GM12878 (cell line): Measurements from ENCODE around the gene SETBP1.

ENCODE experiments used
- BRCA1 ChIP-seq: IDR thresholded peaks from 2 replicates; pipeline ENCODE4 v1.6.1; 2011; ENCODE audit warnings: low read depth, low read length, improper control_type of control experiment
- CBX5 ChIP-seq: sonication (generic); IDR thresholded peaks from 2 replicates; pipeline ENCODE4 v1.6.1; 2016; ENCODE audit warnings: low read depth, moderate library complexity, mild to moderate bottlenecking, inconsistent platforms
- CTCF ChIP-seq, 3 experiments: IDR thresholded peaks in 2 of 3; conservative IDR thresholded peaks in 1 of 3; 2 replicates each; pipeline ENCODE4 v1.5.1; 2011; ENCODE audit warnings: low read depth in 3 of 3, low read length in 3 of 3, mild to moderate bottlenecking in 3 of 3, control low read depth in 2 of 3, moderate library complexity in 2 of 3, inconsistent platforms in 1 of 3, mixed read lengths in 1 of 3; ENCODE audit not compliant: control insufficient read depth in 2 of 3, insufficient read depth in 1 of 3; ENCODE audit errors: extremely low read depth in 1 of 3
- EGR1 ChIP-seq, 2 experiments: IDR thresholded peaks; 1 replicate in 1 of 2; 2 replicates in 1 of 2; pipeline ENCODE4 v1.6.1; 2011 to 2012; ENCODE audit warnings: low read depth in 2 of 2, low read length in 2 of 2, borderline replicate concordance in 1 of 2, mild to moderate bottlenecking in 1 of 2, moderate library complexity in 1 of 2
- ESRRA ChIP-seq: IDR thresholded peaks from 2 replicates; pipeline ENCODE4 v1.6.1; 2012; ENCODE audit warnings: mild to moderate bottlenecking, low read length, improper control_type of control experiment
- HCFC1 ChIP-seq: fragments of 150-350 bp; IDR thresholded peaks from 2 replicates; pipeline ENCODE4 v1.6.1; 2014; ENCODE audit warnings: low read length
- KLF5 ChIP-seq: fragments of 450-650 bp; IDR thresholded peaks from 2 replicates; pipeline ENCODE4 v1.6.1; 2014; ENCODE audit warnings: mild to moderate bottlenecking; ENCODE audit not compliant: partially characterized antibody
- MXI1 ChIP-seq: fragments of 150-350 bp; IDR thresholded peaks from 2 replicates; pipeline ENCODE4 v1.6.1; 2011; ENCODE audit warnings: low read depth, mild to moderate bottlenecking, inconsistent platforms, low read length, improper control_type of control experiment
- NR2C2 ChIP-seq: IDR thresholded peaks from 2 replicates; pipeline ENCODE4 v1.6.1; 2011; ENCODE audit warnings: borderline replicate concordance, low read depth; ENCODE audit not compliant: control insufficient read depth, insufficient read length
- POLR2A ChIP-seq: IDR thresholded peaks from 2 replicates; pipeline ENCODE4 v1.6.1; 2011; ENCODE audit warnings: low read depth, mild to moderate bottlenecking, low read length
- POLR2AphosphoS5 ChIP-seq: IDR thresholded peaks from 2 replicates; pipeline ENCODE4 v1.6.1; 2011; ENCODE audit warnings: mild to moderate bottlenecking, low read length, inconsistent platforms
- SUZ12 ChIP-seq: fragments of 200-600 bp; sonication (generic); IDR thresholded peaks from one replicate; pipeline ENCODE4 v1.6.1; 2018; ENCODE audit warnings: antibody characterized with exemption, mild to moderate bottlenecking; ENCODE audit not compliant: unreplicated experiment
- TF ChIP-seq, protein P1 (sequence below): fragments of 150-350 bp; IDR thresholded peaks from 2 replicates; pipeline ENCODE4 v1.6.1; 2016; ENCODE audit warnings: low read depth, low read length

GRCh38 chr18:44856157-44856556 lies 175.5 kb downstream of the SETBP1 start:
- TF ChIP-seq CBX5 (no peak), POLR2AphosphoS5 (no peak), POLR2A (no peak), BRCA1 (no peak), EGR1 (IDR thresholded peaks at IDR 0.05; ENCODE audit: borderline replicate concordance in 1 of 2, low read depth in 2 of 2, low read length in 2 of 2) (no peak), NR2C2 (no peak), CTCF (IDR thresholded peaks at IDR 0.05 in 2 of 3, conservative IDR thresholded peaks at IDR 0.05 in 1 of 3; ENCODE audit: control insufficient read depth in 2 of 3, extremely low read depth in 1 of 3, insufficient read depth in 1 of 3, low read depth in 3 of 3, low read length in 3 of 3) (no peak), HCFC1 (no peak), KLF5 (no peak), MXI1 (no peak), SUZ12 (no peak), ESRRA (no peak)
- TF ChIP-seq, protein P1, sequence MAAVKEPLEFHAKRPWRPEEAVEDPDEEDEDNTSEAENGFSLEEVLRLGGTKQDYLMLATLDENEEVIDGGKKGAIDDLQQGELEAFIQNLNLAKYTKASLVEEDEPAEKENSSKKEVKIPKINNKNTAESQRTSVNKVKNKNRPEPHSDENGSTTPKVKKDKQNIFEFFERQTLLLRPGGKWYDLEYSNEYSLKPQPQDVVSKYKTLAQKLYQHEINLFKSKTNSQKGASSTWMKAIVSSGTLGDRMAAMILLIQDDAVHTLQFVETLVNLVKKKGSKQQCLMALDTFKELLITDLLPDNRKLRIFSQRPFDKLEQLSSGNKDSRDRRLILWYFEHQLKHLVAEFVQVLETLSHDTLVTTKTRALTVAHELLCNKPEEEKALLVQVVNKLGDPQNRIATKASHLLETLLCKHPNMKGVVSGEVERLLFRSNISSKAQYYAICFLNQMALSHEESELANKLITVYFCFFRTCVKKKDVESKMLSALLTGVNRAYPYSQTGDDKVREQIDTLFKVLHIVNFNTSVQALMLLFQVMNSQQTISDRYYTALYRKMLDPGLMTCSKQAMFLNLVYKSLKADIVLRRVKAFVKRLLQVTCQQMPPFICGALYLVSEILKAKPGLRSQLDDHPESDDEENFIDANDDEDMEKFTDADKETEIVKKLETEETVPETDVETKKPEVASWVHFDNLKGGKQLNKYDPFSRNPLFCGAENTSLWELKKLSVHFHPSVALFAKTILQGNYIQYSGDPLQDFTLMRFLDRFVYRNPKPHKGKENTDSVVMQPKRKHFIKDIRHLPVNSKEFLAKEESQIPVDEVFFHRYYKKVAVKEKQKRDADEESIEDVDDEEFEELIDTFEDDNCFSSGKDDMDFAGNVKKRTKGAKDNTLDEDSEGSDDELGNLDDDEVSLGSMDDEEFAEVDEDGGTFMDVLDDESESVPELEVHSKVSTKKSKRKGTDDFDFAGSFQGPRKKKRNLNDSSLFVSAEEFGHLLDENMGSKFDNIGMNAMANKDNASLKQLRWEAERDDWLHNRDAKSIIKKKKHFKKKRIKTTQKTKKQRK = no peak
